ENCODE measurements around the gene IL1RAPL1.

Gene IL1RAPL1

DNA sequence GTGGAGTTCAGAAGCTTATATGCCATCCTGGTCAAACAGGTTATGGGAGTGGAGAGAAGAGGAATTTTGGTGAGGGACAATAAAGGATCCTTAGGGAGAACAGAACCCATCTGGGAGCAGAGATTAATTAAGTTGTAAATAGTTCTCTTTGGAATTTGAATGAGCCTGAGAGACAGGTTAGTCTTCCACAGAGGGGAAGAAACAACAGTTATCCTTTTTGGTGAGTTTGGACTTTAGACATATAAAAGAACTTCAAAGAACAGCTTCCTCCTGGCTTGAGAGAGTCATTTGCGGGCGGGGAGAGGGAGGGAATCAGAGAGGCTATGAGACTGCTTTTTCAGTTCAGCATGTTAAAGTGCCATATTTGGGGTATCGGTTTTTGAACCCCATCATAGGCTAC, 834.8 kb downstream of the IL1RAPL1 start:
- no peak for DNase-seq (ENCODE audit: low spot score)
- CTCF ChIA-PET = interaction anchor here (0.8 kb wide), 1 partner anchor 241 kb away, joined by 5 read pairs; no protein-coding TSS in a partner anchor
- TF ChIP-seq, protein P1, sequence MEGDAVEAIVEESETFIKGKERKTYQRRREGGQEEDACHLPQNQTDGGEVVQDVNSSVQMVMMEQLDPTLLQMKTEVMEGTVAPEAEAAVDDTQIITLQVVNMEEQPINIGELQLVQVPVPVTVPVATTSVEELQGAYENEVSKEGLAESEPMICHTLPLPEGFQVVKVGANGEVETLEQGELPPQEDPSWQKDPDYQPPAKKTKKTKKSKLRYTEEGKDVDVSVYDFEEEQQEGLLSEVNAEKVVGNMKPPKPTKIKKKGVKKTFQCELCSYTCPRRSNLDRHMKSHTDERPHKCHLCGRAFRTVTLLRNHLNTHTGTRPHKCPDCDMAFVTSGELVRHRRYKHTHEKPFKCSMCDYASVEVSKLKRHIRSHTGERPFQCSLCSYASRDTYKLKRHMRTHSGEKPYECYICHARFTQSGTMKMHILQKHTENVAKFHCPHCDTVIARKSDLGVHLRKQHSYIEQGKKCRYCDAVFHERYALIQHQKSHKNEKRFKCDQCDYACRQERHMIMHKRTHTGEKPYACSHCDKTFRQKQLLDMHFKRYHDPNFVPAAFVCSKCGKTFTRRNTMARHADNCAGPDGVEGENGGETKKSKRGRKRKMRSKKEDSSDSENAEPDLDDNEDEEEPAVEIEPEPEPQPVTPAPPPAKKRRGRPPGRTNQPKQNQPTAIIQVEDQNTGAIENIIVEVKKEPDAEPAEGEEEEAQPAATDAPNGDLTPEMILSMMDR (conservative IDR thresholded peaks at IDR 0.05; ENCODE audit: low read depth) = no peak
- H3K27ac ChIP-seq = no peak overlapping the region
- POLR2A ChIA-PET (ENCODE audit: low non-redundant PET) = no interaction called here

DNA sequence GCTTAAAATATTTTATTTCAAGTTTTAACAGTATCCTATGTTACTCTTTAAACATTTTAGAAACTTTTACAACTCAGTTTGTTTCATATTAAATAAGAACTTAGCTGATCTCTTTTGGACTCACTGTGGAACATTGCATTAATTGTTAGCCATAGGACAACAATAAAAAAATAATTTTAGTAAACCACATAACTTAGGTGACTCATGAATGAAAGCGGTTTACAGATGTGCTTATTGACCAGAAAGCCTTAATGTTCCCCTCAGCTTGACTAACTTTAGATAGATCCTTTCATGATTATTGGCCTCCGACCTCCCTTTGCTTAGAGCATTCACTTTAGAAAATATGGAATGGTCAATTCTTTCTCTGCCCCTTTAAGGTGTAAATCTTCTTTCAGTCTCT, 844.6 kb downstream of the IL1RAPL1 start:
- CTCF ChIA-PET = no interaction called here
- H3K27ac ChIP-seq = no peak overlapping the region
- no peak for DNase-seq (ENCODE audit: low spot score)
- TF ChIP-seq, protein P1 (conservative IDR thresholded peaks at IDR 0.05; ENCODE audit: low read depth) = no peak
- POLR2A ChIA-PET (ENCODE audit: low non-redundant PET) = no interaction called here

- peak; percentile 14 for DNase-seq (ENCODE audit: low spot score)
- no peak overlapping the region for H3K27ac ChIP-seq
- ChIA-PET POLR2A (ENCODE audit: low non-redundant PET) (no interaction called here), CTCF (no interaction called here)
- TF ChIP-seq, protein P1 (conservative IDR thresholded peaks at IDR 0.05; ENCODE audit: low read depth) = no peak
Observed at GRCh38 chrX:29432534-29432933, 845.3 kb downstream of the IL1RAPL1 start.

DNA sequence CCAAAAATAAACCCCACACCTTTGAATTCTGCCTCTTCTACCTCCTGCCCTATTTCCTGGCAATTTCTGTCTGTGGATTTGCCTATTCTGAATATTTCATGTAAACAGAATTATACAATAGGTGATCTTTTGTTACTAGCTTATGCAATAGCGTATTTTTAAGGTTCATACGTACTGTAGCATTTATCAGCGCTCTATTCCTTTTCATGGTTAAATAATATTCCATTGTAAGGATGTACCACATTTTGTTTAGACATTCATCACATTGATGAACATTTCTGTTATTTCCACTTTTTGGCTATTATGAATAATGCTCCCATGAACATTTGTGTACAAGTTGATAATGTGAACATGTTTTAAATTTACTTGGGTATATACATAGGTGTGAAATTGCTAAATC, 847.7 kb downstream of the IL1RAPL1 start:
- H3K27ac ChIP-seq = no peak overlapping the region
- TF ChIP-seq, protein P1 (conservative IDR thresholded peaks at IDR 0.05; ENCODE audit: low read depth) = no peak
- POLR2A ChIA-PET (ENCODE audit: low non-redundant PET) = no interaction called here
- DNase-seq (ENCODE audit: low spot score) = no peak
- CTCF ChIA-PET = no interaction called here

DNA sequence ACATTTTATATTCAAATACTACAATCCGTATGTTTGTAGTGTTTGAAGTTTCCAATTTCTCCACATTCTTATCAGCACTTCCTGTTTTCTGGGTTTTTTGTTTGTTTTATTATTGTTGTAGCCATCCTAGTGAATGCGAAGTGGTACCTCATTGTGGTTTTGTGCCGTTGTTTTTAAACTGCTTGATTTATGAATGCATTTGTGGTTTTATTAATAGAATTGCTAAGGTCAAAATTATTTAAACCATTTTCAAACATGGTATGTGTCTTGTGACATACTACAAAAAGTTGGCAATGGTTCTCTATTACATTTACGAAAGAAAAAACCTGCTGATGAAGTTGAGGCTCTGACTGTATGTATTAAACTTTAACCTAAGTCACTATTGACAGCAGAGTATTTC, 848.1 kb downstream of the IL1RAPL1 start:
- DNase-seq (ENCODE audit: low spot score) = no peak
- no peak overlapping the region for H3K27ac ChIP-seq
- ChIA-PET POLR2A (ENCODE audit: low non-redundant PET) (no interaction called here), CTCF (no interaction called here)
- TF ChIP-seq, protein P1 (conservative IDR thresholded peaks at IDR 0.05; ENCODE audit: low read depth) = no peak

- no peak for DNase-seq (ENCODE audit: low spot score)
- no peak overlapping the region for H3K27ac ChIP-seq
- CTCF ChIA-PET = no interaction called here
- TF ChIP-seq, protein P1 (conservative IDR thresholded peaks at IDR 0.05; ENCODE audit: low read depth) = no peak
- POLR2A ChIA-PET (ENCODE audit: low non-redundant PET) = no interaction called here
Observed at GRCh38 chrX:29447867-29448266, 860.6 kb downstream of the IL1RAPL1 start.

DNA sequence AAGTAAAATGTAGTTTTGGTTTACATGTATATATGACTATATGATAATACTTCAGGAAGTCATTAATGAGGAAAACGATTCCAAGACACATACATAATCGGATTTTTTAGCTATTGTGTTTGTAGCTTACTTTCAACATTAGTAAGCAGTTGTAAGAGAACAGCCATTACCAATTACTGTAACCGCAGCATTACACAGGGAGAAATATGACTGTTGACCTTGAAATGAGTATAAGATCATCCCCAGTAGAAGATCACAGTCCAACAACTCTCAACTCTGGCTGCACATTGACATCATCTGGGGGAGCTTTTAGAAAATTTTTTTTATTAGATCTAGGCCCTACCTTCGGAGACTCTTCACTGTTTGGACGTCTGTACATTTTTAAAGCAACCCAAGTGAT, 866.1 kb downstream of the IL1RAPL1 start:
- no peak overlapping the region for H3K27ac ChIP-seq
- POLR2A ChIA-PET (ENCODE audit: low non-redundant PET) = no interaction called here
- TF ChIP-seq, protein P1 (conservative IDR thresholded peaks at IDR 0.05; ENCODE audit: low read depth) = no peak
- no peak for DNase-seq (ENCODE audit: low spot score)
- CTCF ChIA-PET = no interaction called here

Measured in RWPE1 (cell line).